GM12878 (cell line): Measurements from ENCODE around the gene TP63. TPM values are rescaled to one million over a fixed set of nuclear protein-coding genes. Genes with fewer than 3 reads are reported as not detected.

ENCODE experiments used
- ATAC-seq: fragments of 200-7000 bp; cut with Tn5 transposase; 3 replicates; pipeline ENCODE4 v1.9.1; 2020; ENCODE audit warnings: mild to moderate bottlenecking, moderate library complexity
- BruUV-seq: library from RNA; stranded (reverse); fragments of 400-500 nt; replicated peaks from 2 replicates; lab custom pipeline; 2021; lab: Mats Ljungman, UMichigan
- CTCF ChIA-PET: fragments of 300-600 bp; sonication (Branson Sonifier 250); formaldehyde crosslinking; extraction: SDS; loops from one replicate; lab custom pipeline; 2021; ENCODE audit warnings: inconsistent platforms; lab: Yijun Ruan, JAX
- POLR2A ChIA-PET: fragments of 350-600 bp; formaldehyde crosslinking; extraction: SDS; loops from one replicate; lab custom pipeline; 2021; ENCODE audit warnings: inconsistent platforms; lab: Charles Lee
- RAD21 ChIA-PET: fragments of 300-600 bp; sonication (Branson Sonifier 250); formaldehyde crosslinking; loops from one replicate; lab custom pipeline; 2023; ENCODE audit warnings: antibody characterized with exemption; ENCODE audit not compliant: unreplicated experiment; lab: Charles Lee
- SMC1A ChIA-PET: fragments of 300-600 bp; sonication (Branson Sonifier 250); formaldehyde crosslinking; loops from one replicate; lab custom pipeline; 2023; ENCODE audit not compliant: unreplicated experiment, uncharacterized antibody; lab: Charles Lee
- DNase-seq: peaks from one replicate; pipeline ENCODE4 v3.0.0-alpha.2; 2011; ENCODE audit warnings: low read depth, low spot score
- FAIRE-seq: peaks from 3 replicates; lab custom pipeline; 2011; peaks lifted over from hg19 to GRCh38; lab: Jason Lieb, UNC
- H2AFZ ChIP-seq: 2 replicates; pipeline ENCODE4 v1.6.0; 2011; ENCODE audit warnings: low read depth, low read length, control low read depth; ENCODE audit not compliant: control insufficient read depth
- H3K27ac ChIP-seq: 2 replicates; pipeline ENCODE4 v1.5.1; 2011; ENCODE audit warnings: control low read depth; ENCODE audit not compliant: control insufficient read depth, insufficient read depth
- H3K27me3 ChIP-seq, 2 experiments: replicated peaks in 1 of 2; 2 replicates each; pipeline versions ENCODE4 v1.6.0 to v1.6.1; 2011; ENCODE audit warnings: low read length in 1 of 2; ENCODE audit not compliant: control insufficient read depth in 2 of 2, insufficient read depth in 2 of 2
- H3K36me3 ChIP-seq, 2 experiments: 2 replicates each; pipeline ENCODE4 v1.5.1; 2011; ENCODE audit warnings: low read length in 1 of 2; ENCODE audit not compliant: control insufficient read depth in 2 of 2, insufficient read depth in 2 of 2
- H3K4me1 ChIP-seq: 2 replicates; pipeline ENCODE4 v1.6.1; 2011; ENCODE audit warnings: mild to moderate bottlenecking, low read length, moderate library complexity, mixed read lengths; ENCODE audit not compliant: control insufficient read depth, insufficient read depth
- H3K4me2 ChIP-seq: 2 replicates; pipeline ENCODE4 v1.6.0; 2011; ENCODE audit warnings: control low read depth; ENCODE audit not compliant: control insufficient read depth, insufficient read depth
- H3K4me3 ChIP-seq: fragments of 200-600 bp; sonication (generic); 2 replicates; pipeline ENCODE4 v1.5.1; 2016
- H3K79me2 ChIP-seq: 2 replicates; pipeline ENCODE4 v1.6.0; 2011; ENCODE audit warnings: low read length; ENCODE audit not compliant: control insufficient read depth, insufficient read depth
- H3K9ac ChIP-seq: 2 replicates; pipeline ENCODE4 v1.8.0; 2011; ENCODE audit warnings: low read length, control low read depth, mixed read lengths; ENCODE audit not compliant: control insufficient read depth, insufficient read depth
- H3K9me3 ChIP-seq: replicated peaks from 3 replicates; pipeline ENCODE4 v1.5.1; 2011; ENCODE audit warnings: mild to moderate bottlenecking, low read length; ENCODE audit not compliant: control insufficient read depth, insufficient read depth
- H4K20me1 ChIP-seq: 2 replicates; pipeline ENCODE4 v1.6.0; 2011; ENCODE audit not compliant: control insufficient read depth, insufficient read depth
- ATF7 ChIP-seq: fragments of 450-650 bp; IDR thresholded peaks from 2 replicates; pipeline ENCODE4 v1.6.1; 2016; ENCODE audit warnings: low read depth, mild to moderate bottlenecking
- FOS ChIP-seq: IDR thresholded peaks from 3 replicates; pipeline ENCODE4 v1.6.1; 2011; ENCODE audit warnings: borderline replicate concordance; ENCODE audit not compliant: insufficient read length; ENCODE audit errors: extremely low read depth
- HDAC6 ChIP-seq: fragments of 200-600 bp; sonication (generic); IDR thresholded peaks from one replicate; pipeline ENCODE4 v1.8.0; 2017; ENCODE audit warnings: antibody characterized with exemption; ENCODE audit not compliant: unreplicated experiment
- MYC ChIP-seq: IDR thresholded peaks from 2 replicates; pipeline ENCODE4 v1.6.1; 2011; ENCODE audit warnings: mild to moderate bottlenecking, low read length, moderate library complexity, inconsistent platforms; ENCODE audit not compliant: insufficient read depth, insufficient replicate concordance, insufficient read length, severe bottlenecking
- NRF1 ChIP-seq: conservative IDR thresholded peaks from 2 replicates; pipeline ENCODE4 v1.6.1; 2011; ENCODE audit warnings: mild to moderate bottlenecking, low read depth, low read length, improper control_type of control experiment
- POLR2AphosphoS5 ChIP-seq: IDR thresholded peaks from 2 replicates; pipeline ENCODE4 v1.6.1; 2011; ENCODE audit warnings: mild to moderate bottlenecking, low read length, inconsistent platforms
- RELA ChIP-seq: fragments of 450-650 bp; IDR thresholded peaks from 2 replicates; pipeline ENCODE4 v1.8.0; 2014; ENCODE audit warnings: borderline replicate concordance; ENCODE audit not compliant: partially characterized antibody
- SP1 ChIP-seq: IDR thresholded peaks from one replicate; pipeline ENCODE4 v1.6.1; 2011; ENCODE audit warnings: low read depth, low read length
- SUPT20H ChIP-seq: IDR thresholded peaks from 2 replicates; pipeline ENCODE4 v1.6.1; 2011; ENCODE audit warnings: low read depth, mild to moderate bottlenecking, low read length, moderate library complexity, borderline replicate concordance; ENCODE audit not compliant: control insufficient read depth
- YBX1 ChIP-seq: fragments of 450-650 bp; IDR thresholded peaks from 2 replicates; pipeline ENCODE4 v1.6.1; 2016; ENCODE audit warnings: antibody characterized with exemption
- YY1 ChIP-seq: IDR thresholded peaks from 2 replicates; pipeline ENCODE4 v1.6.1; 2011; ENCODE audit warnings: low read depth, mild to moderate bottlenecking, low read length
- ZNF207 ChIP-seq: fragments of 450-650 bp; IDR thresholded peaks from 2 replicates; pipeline ENCODE4 v1.6.1; 2014; ENCODE audit warnings: antibody characterized with exemption, mild to moderate bottlenecking, borderline replicate concordance
- ZSCAN29 ChIP-seq: fragments of 450-650 bp; IDR thresholded peaks from 2 replicates; pipeline ENCODE4 v1.6.1; 2017; ENCODE audit warnings: mild to moderate bottlenecking, moderate library complexity
- WGBS: methylation state at CpG from one replicate; pipeline ENCODE4 v1.1.6; 2016; ENCODE audit warnings: low lambda C conversion rate; ENCODE audit not compliant: insufficient replicate concordance, insufficient coverage; ENCODE audit errors: missing lambda C conversion rate; 5-methylcytosine and 5-hydroxymethylcytosine counted together
- in situ Hi-C: fragments of 300-500 bp; cut with MboI; formaldehyde crosslinking; loops from 9 replicates; pipeline ENCODE4 v1.14.3; 2018; ENCODE audit warnings: mixed read lengths
- intact Hi-C: fragments of 100-400 bp; cut with micrococcal nuclease; formaldehyde crosslinking; loops from one replicate; pipeline ENCODE4 v1.14.2; 2022; ENCODE audit not compliant: unreplicated experiment
- polyA plus RNA-seq, 11 experiments: library from polyadenylated mRNA; depleted of rRNA in 4 of 11; unstranded in 6 of 11; stranded (reverse) in 5 of 11; fragments of >200 nt; fragmentation: Nextera tagmentation in 4 of 11; fragmentation: Illumina TruSeq in 1 of 11; extraction: Ambion mirVana in 4 of 11; extraction: Trizol in 1 of 11; gene quantifications; 1 replicate in 1 of 11; 2 replicates in 10 of 11; pipeline versions ENCODE4 v1.2.1 to v1.2.3, GENCODE V29; 2011 to 2016; ENCODE audit warnings: inconsistent platforms in 2 of 11, missing spikeins in 2 of 11, low read depth in 1 of 11
- total RNA-seq, 4 experiments: library from RNA; depleted of rRNA in 3 of 4; stranded (reverse); fragments of >200 nt in 3 of 4; fragmentation: Illumina TruSeq in 1 of 4; extraction: Trizol in 1 of 4; gene quantifications; 2 replicates each; pipeline versions ENCODE4 v1.2.1 to v1.2.3, GENCODE V29; 2013 to 2021
- TF ChIP-seq, protein P1 (sequence below): fragments of 450-650 bp; formaldehyde crosslinking; IDR thresholded peaks from 2 replicates; pipeline ENCODE4 v1.5.0; 2022; ENCODE audit warnings: mild to moderate bottlenecking, missing genetic modification characterization
- TF ChIP-seq, protein P2 (sequence below): fragments of 450-650 bp; formaldehyde crosslinking; IDR thresholded peaks from 2 replicates; pipeline ENCODE4 v1.4.0; 2022; ENCODE audit warnings: mild to moderate bottlenecking, moderate library complexity
- TF ChIP-seq, protein P3 (sequence below): fragments of 450-650 bp; IDR thresholded peaks from 2 replicates; pipeline ENCODE4 v1.6.1; 2018; ENCODE audit warnings: borderline replicate concordance, mild to moderate bottlenecking; ENCODE audit not compliant: partially characterized antibody

The TP63 gene
- total and polyA plus RNA-seq, 10 of the 15 experiments (the other 5 are each of a cell fraction or from before 2014, with no cell fraction given), result 1.4 to 10.8 (median 6.2) TPM

DNA sequence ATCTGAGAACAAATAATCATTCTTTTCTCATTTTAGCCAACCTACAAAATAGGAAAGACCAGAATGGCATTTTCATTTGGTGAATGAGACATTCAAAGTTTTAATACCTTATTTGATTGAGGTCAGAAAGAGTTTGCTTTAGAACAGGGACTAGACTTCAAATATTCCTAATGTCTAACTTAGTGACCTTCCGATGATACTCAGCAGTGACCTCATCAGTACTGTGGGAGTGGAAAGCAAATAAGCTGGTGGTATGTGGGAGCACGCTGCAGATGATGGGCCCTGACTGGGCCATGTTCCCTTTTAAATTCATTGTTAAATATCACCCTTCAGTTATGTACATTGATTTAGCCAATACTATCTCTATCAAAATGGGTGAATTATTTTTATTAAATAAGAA is 266.2 kb downstream of the TP63 start:
- intact Hi-C loops (no loop called here), in situ Hi-C loops (no loop called here)
- POLR2A ChIA-PET, result interaction anchor here (0.7 kb wide), 1 partner anchor 229 kb away, joined by 3 read pairs; no protein-coding TSS in a partner anchor
- no peak overlapping the region for H3K4me3 ChIP-seq
- ATAC-seq, result no peak
- SMC1A ChIA-PET, result interaction anchor here (0.9 to 1.4 kb wide), 2 partner anchors 14 to 624 kb away, joined by 3 to 5 read pairs; no protein-coding TSS in a partner anchor
- H3K4me2 ChIP-seq, result no peak overlapping the region
- no peak overlapping the region for H2AFZ ChIP-seq
- H3K9ac ChIP-seq, result no peak overlapping the region
- RAD21 ChIA-PET, result interaction anchor here (1.6 kb wide), 1 partner anchor 119 kb away, joined by 3 read pairs; no protein-coding TSS in a partner anchor
- no peaks in the 10 kb centered on the region; a peak in 1 of 4 replicates for H3K36me3 ChIP-seq
- no peaks in the 10 kb centered on the region; the same call in 1 of the 3 replicates for H3K9me3 ChIP-seq
- FAIRE-seq, result no peak
- DNase-seq, result no peak
- H3K27ac ChIP-seq, result no peak overlapping the region
- no peaks in the 10 kb centered on the region for H4K20me1 ChIP-seq
- no TSS peak for BruUV-seq
- H3K27me3 ChIP-seq, result no peaks in the 10 kb centered on the region
- CTCF ChIA-PET, result interaction anchor here (1.0 kb wide), 1 partner anchor 64 kb away, joined by 3 read pairs; no protein-coding TSS in a partner anchor
- 83% methylated on average over 2 of the region's 2 CpGs for WGBS
- no peaks in the 10 kb centered on the region for H3K79me2 ChIP-seq
- H3K4me1 ChIP-seq, result no peaks in the 10 kb centered on the region
- TF ChIP-seq NRF1 (no peak), YY1 (no peak), POLR2AphosphoS5 (no peak), ZSCAN29 (no peak), SUPT20H (no peak), ZNF207 (no peak), SP1 (no peak), HDAC6 (no peak), ATF7 (no peak), FOS (no peak), YBX1 (no peak), RELA (no peak), MYC (no peak)
- TF ChIP-seq, protein P1, sequence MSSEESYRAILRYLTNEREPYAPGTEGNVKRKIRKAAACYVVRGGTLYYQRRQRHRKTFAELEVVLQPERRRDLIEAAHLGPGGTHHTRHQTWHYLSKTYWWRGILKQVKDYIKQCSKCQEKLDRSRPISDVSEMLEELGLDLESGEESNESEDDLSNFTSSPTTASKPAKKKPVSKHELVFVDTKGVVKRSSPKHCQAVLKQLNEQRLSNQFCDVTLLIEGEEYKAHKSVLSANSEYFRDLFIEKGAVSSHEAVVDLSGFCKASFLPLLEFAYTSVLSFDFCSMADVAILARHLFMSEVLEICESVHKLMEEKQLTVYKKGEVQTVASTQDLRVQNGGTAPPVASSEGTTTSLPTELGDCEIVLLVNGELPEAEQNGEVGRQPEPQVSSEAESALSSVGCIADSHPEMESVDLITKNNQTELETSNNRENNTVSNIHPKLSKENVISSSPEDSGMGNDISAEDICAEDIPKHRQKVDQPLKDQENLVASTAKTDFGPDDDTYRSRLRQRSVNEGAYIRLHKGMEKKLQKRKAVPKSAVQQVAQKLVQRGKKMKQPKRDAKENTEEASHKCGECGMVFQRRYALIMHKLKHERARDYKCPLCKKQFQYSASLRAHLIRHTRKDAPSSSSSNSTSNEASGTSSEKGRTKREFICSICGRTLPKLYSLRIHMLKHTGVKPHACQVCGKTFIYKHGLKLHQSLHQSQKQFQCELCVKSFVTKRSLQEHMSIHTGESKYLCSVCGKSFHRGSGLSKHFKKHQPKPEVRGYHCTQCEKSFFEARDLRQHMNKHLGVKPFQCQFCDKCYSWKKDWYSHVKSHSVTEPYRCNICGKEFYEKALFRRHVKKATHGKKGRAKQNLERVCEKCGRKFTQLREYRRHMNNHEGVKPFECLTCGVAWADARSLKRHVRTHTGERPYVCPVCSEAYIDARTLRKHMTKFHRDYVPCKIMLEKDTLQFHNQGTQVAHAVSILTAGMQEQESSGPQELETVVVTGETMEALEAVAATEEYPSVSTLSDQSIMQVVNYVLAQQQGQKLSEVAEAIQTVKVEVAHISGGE, result no peak
- TF ChIP-seq, protein P2, sequence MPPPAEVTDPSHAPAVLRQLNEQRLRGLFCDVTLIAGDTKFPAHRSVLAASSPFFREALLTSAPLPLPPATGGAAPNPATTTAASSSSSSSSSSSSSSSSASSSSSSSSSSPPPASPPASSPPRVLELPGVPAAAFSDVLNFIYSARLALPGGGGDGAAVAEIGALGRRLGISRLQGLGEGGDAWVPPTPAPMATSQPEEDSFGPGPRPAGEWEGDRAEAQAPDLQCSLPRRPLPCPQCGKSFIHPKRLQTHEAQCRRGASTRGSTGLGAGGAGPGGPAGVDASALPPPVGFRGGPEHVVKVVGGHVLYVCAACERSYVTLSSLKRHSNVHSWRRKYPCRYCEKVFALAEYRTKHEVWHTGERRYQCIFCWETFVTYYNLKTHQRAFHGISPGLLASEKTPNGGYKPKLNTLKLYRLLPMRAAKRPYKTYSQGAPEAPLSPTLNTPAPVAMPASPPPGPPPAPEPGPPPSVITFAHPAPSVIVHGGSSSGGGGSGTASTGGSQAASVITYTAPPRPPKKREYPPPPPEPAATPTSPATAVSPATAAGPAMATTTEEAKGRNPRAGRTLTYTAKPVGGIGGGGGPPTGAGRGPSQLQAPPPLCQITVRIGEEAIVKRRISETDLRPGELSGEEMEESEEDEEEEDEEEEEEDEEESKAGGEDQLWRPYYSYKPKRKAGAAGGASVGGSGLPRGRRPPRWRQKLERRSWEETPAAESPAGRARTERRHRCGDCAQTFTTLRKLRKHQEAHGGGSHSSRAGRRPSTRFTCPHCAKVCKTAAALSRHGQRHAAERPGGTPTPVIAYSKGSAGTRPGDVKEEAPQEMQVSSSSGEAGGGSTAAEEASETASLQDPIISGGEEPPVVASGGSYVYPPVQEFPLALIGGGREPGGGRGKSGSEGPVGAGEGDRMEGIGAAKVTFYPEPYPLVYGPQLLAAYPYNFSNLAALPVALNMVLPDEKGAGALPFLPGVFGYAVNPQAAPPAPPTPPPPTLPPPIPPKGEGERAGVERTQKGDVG (CRISPR knock-in tag), result no peak
- TF ChIP-seq, protein P3, sequence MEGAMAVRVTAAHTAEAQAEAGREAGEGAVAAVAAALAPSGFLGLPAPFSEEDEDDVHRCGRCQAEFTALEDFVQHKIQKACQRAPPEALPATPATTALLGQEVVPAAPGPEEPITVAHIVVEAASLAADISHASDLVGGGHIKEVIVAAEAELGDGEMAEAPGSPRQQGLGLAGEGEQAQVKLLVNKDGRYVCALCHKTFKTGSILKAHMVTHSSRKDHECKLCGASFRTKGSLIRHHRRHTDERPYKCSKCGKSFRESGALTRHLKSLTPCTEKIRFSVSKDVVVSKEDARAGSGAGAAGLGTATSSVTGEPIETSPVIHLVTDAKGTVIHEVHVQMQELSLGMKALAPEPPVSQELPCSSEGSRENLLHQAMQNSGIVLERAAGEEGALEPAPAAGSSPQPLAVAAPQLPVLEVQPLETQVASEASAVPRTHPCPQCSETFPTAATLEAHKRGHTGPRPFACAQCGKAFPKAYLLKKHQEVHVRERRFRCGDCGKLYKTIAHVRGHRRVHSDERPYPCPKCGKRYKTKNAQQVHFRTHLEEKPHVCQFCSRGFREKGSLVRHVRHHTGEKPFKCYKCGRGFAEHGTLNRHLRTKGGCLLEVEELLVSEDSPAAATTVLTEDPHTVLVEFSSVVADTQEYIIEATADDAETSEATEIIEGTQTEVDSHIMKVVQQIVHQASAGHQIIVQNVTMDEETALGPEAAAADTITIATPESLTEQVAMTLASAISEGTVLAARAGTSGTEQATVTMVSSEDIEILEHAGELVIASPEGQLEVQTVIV, result no peak
